ENCODE results near the gene SALL2. TPM values are rescaled to one million over a fixed set of nuclear protein-coding genes. Genes with fewer than 3 reads are reported as not detected.

SALL2 gene
- total and polyA plus RNA-seq, 4 donors: 2.9 to 10.2 (median 8.1) TPM

DNA sequence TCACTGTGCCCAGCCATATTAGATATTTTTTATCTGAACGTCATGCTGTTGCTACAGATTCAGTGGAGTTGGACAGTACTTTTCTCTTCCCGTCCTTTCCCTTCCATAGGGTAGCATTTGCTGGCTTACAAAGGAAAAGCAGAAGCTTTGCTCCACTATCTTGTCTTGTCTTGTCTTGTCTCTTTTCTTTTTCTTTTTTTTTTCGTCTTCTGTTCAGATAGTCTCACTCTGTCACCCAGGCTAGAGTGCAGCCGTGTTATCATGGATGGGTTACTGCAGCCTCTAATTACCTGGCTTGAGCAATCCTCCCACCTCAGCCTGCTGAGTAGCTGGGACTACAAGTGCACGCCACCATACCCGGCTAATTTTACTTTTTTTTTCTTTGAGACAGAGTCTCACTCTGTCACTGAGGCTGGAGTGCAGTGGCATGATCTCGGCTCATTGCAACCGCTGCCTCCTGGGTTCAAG lies 32.6 kb upstream of the SALL2 start:
- DNase-seq: no peak
- Histone ChIP-seq H3K27ac (ENCODE audit: low read depth in 1 of 2, low read length in 1 of 2) (no peak overlapping the region), H3K4me3 (no peak overlapping the region), H3K36me3 (ENCODE audit: control insufficient read depth in 4 of 4, insufficient read depth in 4 of 4, low read length in 4 of 4) (no peaks in the 10 kb centered on the region), H3K4me1 (ENCODE audit: control insufficient read depth in 5 of 5, insufficient read depth in 5 of 5, low read length in 5 of 5) (peaks cover 0 to 5% (median 0%) of the 10 kb centered on the region in 5 donors), H3K9me3 (ENCODE audit: control insufficient read depth in 4 of 4, insufficient read depth in 3 of 4, low read length in 3 of 4) (no peaks in the 10 kb centered on the region), H3K27me3 (ENCODE audit: control insufficient read depth in 3 of 3, insufficient read depth in 3 of 3, low read length in 2 of 3) (no peaks in the 10 kb centered on the region), H3K9ac (ENCODE audit: insufficient read depth in 1 of 2, low read length in 2 of 2) (no peak overlapping the region)
- 84 to 93% methylated on average over 8 of the region's 8 CpGs for WGBS, 2 donors
- TF ChIP-seq, protein P1, sequence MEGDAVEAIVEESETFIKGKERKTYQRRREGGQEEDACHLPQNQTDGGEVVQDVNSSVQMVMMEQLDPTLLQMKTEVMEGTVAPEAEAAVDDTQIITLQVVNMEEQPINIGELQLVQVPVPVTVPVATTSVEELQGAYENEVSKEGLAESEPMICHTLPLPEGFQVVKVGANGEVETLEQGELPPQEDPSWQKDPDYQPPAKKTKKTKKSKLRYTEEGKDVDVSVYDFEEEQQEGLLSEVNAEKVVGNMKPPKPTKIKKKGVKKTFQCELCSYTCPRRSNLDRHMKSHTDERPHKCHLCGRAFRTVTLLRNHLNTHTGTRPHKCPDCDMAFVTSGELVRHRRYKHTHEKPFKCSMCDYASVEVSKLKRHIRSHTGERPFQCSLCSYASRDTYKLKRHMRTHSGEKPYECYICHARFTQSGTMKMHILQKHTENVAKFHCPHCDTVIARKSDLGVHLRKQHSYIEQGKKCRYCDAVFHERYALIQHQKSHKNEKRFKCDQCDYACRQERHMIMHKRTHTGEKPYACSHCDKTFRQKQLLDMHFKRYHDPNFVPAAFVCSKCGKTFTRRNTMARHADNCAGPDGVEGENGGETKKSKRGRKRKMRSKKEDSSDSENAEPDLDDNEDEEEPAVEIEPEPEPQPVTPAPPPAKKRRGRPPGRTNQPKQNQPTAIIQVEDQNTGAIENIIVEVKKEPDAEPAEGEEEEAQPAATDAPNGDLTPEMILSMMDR (IDR thresholded peaks at IDR 0.05; ENCODE audit: control extremely low read depth, extremely low read depth): no peak
- no peak for ATAC-seq (ENCODE audit: insufficient read depth, low FRiP score)

DNA sequence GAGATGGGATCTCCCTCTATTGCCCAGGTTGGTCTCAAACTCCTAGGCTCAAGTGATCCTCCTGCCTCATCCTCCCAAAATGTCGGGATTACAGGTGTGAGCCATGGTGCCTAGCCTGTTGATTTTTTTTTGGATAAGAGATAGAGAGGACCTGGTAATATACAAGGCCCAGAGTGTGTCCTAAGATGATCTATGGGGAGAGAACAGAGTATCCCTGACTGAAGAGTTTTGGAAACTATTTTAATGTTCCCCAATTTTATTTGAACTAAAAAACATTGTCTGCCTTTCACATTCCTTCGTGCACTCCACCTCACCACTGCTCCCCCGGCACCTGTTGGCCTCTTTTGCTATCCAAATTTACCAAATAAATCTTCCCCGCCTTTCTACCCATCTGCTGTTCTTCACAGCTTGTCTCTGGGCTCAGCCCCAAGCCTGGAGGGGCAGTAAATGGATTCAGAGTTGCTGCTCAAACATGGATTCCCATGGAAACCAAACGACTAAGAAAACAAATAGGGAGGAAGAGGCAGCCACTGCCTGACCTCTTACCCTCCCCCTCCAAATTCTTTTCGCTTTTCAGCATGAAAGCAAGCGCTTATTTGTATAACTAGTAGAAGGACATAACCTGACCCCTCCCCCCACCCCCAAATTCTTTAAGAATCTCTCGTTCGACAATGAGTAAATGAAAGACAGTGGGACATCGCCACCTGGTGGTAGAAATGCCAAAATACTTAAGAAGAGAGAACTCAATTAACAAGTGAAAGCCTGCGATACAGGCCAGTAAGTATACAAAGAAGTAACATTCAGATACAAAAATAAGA lies 31.1 kb upstream of the SALL2 start:
- peak overlapping the region; percentile 49 to 58 for H3K27ac ChIP-seq (ENCODE audit: low read depth in 1 of 2, low read length in 1 of 2)
- H3K36me3 ChIP-seq (ENCODE audit: control insufficient read depth in 4 of 4, insufficient read depth in 4 of 4, low read length in 4 of 4): no peaks in the 10 kb centered on the region
- peak overlapping the region in 1 of 2 donors; percentile 13 for H3K9ac ChIP-seq (ENCODE audit: insufficient read depth in 1 of 2, low read length in 2 of 2)
- no peaks in the 10 kb centered on the region for H3K9me3 ChIP-seq (ENCODE audit: control insufficient read depth in 4 of 4, insufficient read depth in 3 of 4, low read length in 3 of 4)
- DNase-seq (peak; percentile 86 to 97 (median 97)), ATAC-seq (ENCODE audit: insufficient read depth, low FRiP score) (peak; percentile 81)
- no peaks in the 10 kb centered on the region for H3K27me3 ChIP-seq (ENCODE audit: control insufficient read depth in 3 of 3, insufficient read depth in 3 of 3, low read length in 2 of 3)
- WGBS, 2 donors: 14 to 18% methylated on average over 11 of the region's 11 CpGs
- no peak overlapping the region for H3K4me3 ChIP-seq
- H3K4me1 ChIP-seq (ENCODE audit: control insufficient read depth in 5 of 5, insufficient read depth in 5 of 5, low read length in 5 of 5): peaks cover 0 to 5% (median 0%) of the 10 kb centered on the region in 5 donors
- TF ChIP-seq, protein P1 (IDR thresholded peaks at IDR 0.05; ENCODE audit: control extremely low read depth, extremely low read depth): peak; percentile 63

DNA sequence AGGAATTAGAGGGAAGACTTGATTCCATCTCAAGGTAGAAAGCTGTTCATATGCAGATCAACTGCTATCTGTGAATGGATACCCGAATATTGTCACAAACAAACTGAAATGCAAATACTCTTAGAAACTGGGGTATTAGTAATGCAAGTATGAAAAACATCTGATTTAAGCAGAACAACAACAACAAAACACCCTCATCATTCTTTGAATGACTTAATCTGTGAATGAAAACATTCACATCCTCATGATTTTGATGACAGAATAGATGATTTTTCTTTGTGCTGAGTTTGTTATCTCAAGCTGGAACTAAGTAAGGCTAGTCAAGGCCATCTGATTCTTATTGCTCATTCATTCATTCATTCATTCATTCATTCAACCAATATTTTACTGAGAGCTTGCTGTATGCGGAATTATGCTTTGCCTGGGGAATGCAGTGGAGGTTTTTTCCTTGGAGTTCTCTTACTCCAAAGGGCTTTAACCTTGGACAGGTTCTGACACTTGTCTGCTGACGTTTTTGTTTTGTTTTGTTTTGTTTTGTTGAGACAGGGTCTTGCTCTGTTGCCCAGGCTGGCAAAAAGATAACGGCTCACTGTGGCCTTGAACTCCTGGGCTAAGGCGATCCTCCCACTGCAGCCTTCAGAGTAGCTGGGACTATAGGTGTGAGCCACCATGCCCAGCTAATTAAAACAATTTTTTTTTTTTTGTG lies 30.4 kb upstream of the SALL2 start:
- TF ChIP-seq, protein P1 (IDR thresholded peaks at IDR 0.05; ENCODE audit: control extremely low read depth, extremely low read depth): no peak
- 71 to 73% methylated on average over 5 of the region's 5 CpGs for WGBS, 2 donors
- Histone ChIP-seq H3K27me3 (ENCODE audit: control insufficient read depth in 3 of 3, insufficient read depth in 3 of 3, low read length in 2 of 3) (no peaks in the 10 kb centered on the region), H3K4me1 (ENCODE audit: control insufficient read depth in 5 of 5, insufficient read depth in 5 of 5, low read length in 5 of 5) (peaks cover 0 to 5% (median 0%) of the 10 kb centered on the region in 5 donors), H3K36me3 (ENCODE audit: control insufficient read depth in 4 of 4, insufficient read depth in 4 of 4, low read length in 4 of 4) (no peaks in the 10 kb centered on the region), H3K4me3 (no peak overlapping the region), H3K27ac (ENCODE audit: low read depth in 1 of 2, low read length in 1 of 2) (peak overlapping the region in 1 of 2 donors; percentile 10), H3K9ac (ENCODE audit: insufficient read depth in 1 of 2, low read length in 2 of 2) (no peak overlapping the region), H3K9me3 (ENCODE audit: control insufficient read depth in 4 of 4, insufficient read depth in 3 of 4, low read length in 3 of 4) (no peaks in the 10 kb centered on the region)
- no peak for ATAC-seq (ENCODE audit: insufficient read depth, low FRiP score)
- DNase-seq: no peak
